Testis (tissue), 3 donors: ENCODE measurements around the gene SMIM15. TPM values are rescaled to one million over a fixed set of nuclear protein-coding genes. Genes with fewer than 3 reads are reported as not detected.

ENCODE experiments used
- DNase-seq: peaks from one replicate; pipeline ENCODE4 v3.0.0-alpha.2; 2019
- H3K27ac ChIP-seq, 2 donors: fragments of 200-600 bp; sonication (generic); one replicate each; pipeline ENCODE4 v1.5.1; 2019
- H3K27me3 ChIP-seq: fragments of 200-600 bp; sonication (generic); one replicate; pipeline ENCODE4 v1.5.1; 2019
- H3K36me3 ChIP-seq: fragments of 200-600 bp; sonication (generic); one replicate; pipeline ENCODE4 v1.5.1; 2017; ENCODE audit warnings: low read depth; ENCODE audit errors: missing control alignments
- H3K4me1 ChIP-seq: fragments of 200-600 bp; sonication (generic); one replicate; pipeline ENCODE4 v1.5.1; 2019
- H3K4me3 ChIP-seq, 2 donors: fragments of 200-600 bp; sonication (generic); one replicate each; pipeline ENCODE4 v1.5.1; 2017 to 2019
- H3K9me3 ChIP-seq: fragments of 200-600 bp; sonication (generic); one replicate; pipeline ENCODE4 v1.5.1; 2017
- CTCF ChIP-seq, 3 experiments: fragments of 450-650 bp in 2 of 3; fragments of 200-600 bp in 1 of 3; sonication (generic) in 1 of 3; IDR thresholded peaks; one replicate each; pipeline ENCODE4 v1.5.1; 2016 to 2019; ENCODE audit warnings: antibody characterized with exemption in 3 of 3, mild to moderate bottlenecking in 2 of 3, moderate library complexity in 1 of 3
- POLR2A ChIP-seq: fragments of 450-650 bp; IDR thresholded peaks from one replicate; pipeline ENCODE4 v1.6.1; 2017; ENCODE audit warnings: antibody characterized with exemption, mild to moderate bottlenecking, moderate library complexity
- WGBS, 2 donors: methylation state at CpG; one replicate each; pipeline ENCODE4 v1.1.5; 2018; 5-methylcytosine and 5-hydroxymethylcytosine counted together
- intact Hi-C: fragments of 100-400 bp; cut with DNase I; formaldehyde crosslinking; loops from one replicate; pipeline ENCODE4 v1.15.1; 2023; ENCODE audit warnings: low total_unique reads
- polyA plus RNA-seq: library from polyadenylated mRNA; stranded (reverse); fragments of 350-450 nt; fragmentation: Illumina TruSeq; extraction: RNeasy Lipid Tissue Mini Kit (QIAGEN cat#74804); gene quantifications from one replicate; pipeline ENCODE4 v1.2.3, GENCODE V29; 2014; ENCODE audit warnings: low read depth, low replicate concordance; ENCODE audit not compliant: insufficient read depth
- total RNA-seq, 2 donors: library from RNA; depleted of rRNA; stranded (reverse); fragments of >200 nt; gene quantifications; one replicate each; pipeline ENCODE4 v1.2.3, GENCODE V29; 2016

The SMIM15 gene
- total and polyA plus RNA-seq, 3 donors from 2014 or later: 23.7 to 38.8 (median 35.0) TPM

GRCh38 chr5:61151893-61152292 lies 10.4 kb downstream of the SMIM15 start:
- DNase-seq: no peak
- Histone ChIP-seq H3K36me3 (no peaks in the 10 kb centered on the region), H3K27ac (no peak overlapping the region), H3K4me3 (no peak overlapping the region), H3K27me3 (no peaks in the 10 kb centered on the region), H3K9me3 (no peaks in the 10 kb centered on the region), H3K4me1 (no peaks in the 10 kb centered on the region)
- WGBS, 2 donors: 90 to 94% methylated on average over 2 of the region's 2 CpGs
- no peak for TF ChIP-seq CTCF (IDR thresholded peaks at IDR 0.05)
- no peak for TF ChIP-seq POLR2A
- intact Hi-C loops: no loop called here

DNA sequence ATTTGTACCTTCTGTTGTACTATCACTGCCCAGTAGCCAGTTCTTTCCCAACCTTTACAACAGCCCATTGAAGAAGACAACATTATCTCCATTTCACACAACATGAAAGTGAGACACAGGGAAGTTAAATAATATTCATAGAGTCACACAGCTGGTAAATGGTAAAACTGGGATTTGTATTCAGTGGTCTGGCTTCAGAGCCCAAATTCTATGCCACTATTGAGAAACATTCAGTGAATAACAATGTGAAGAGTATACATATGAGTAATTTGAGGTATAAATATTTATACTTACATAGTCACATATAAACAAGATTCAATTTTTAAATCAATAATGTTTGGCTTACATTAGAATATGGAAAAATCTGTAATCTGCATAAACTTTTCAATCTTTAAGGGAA lies 13.8 kb downstream of the SMIM15 start:
- H3K4me3 ChIP-seq: no peak overlapping the region
- intact Hi-C loops: no loop called here
- TF ChIP-seq CTCF (IDR thresholded peaks at IDR 0.05): no peak
- no peak for TF ChIP-seq POLR2A

GRCh38 chr5:61142811-61143210 lies 19.5 kb downstream of the SMIM15 start:
- no peaks in the 10 kb centered on the region for H3K4me1 ChIP-seq
- intact Hi-C loops: no loop called here
- no peak for TF ChIP-seq POLR2A
- no peak for TF ChIP-seq CTCF (IDR thresholded peaks at IDR 0.05)
- 75 to 80% methylated on average over 3 of the region's 3 CpGs for WGBS, 2 donors
- H3K4me3 ChIP-seq: no peak overlapping the region
- no peak overlapping the region for H3K27ac ChIP-seq
- no peak for DNase-seq
- no peaks in the 10 kb centered on the region for H3K36me3 ChIP-seq
- no peaks in the 10 kb centered on the region for H3K9me3 ChIP-seq
- no peaks in the 10 kb centered on the region for H3K27me3 ChIP-seq

More for the DNA sequence above, 13.8 kb downstream of the SMIM15 start:
- Histone ChIP-seq H3K9me3 (no peaks in the 10 kb centered on the region), H3K4me1 (no peaks in the 10 kb centered on the region), H3K27me3 (no peaks in the 10 kb centered on the region), H3K36me3 (no peaks in the 10 kb centered on the region), H3K27ac (no peak overlapping the region)
- no peak for DNase-seq

GRCh38 chr5:61142391-61142790 lies 19.9 kb downstream of the SMIM15 start:
- WGBS, 2 donors: 86 to 94% methylated on average over 1 of the region's 1 CpG
- no peak for DNase-seq
- no peak for TF ChIP-seq CTCF (IDR thresholded peaks at IDR 0.05)
- no peak for TF ChIP-seq POLR2A
- Histone ChIP-seq H3K4me3 (no peak overlapping the region), H3K9me3 (no peaks in the 10 kb centered on the region), H3K27me3 (no peaks in the 10 kb centered on the region), H3K36me3 (no peaks in the 10 kb centered on the region), H3K4me1 (no peaks in the 10 kb centered on the region), H3K27ac (no peak overlapping the region)
- intact Hi-C loops: no loop called here

DNA sequence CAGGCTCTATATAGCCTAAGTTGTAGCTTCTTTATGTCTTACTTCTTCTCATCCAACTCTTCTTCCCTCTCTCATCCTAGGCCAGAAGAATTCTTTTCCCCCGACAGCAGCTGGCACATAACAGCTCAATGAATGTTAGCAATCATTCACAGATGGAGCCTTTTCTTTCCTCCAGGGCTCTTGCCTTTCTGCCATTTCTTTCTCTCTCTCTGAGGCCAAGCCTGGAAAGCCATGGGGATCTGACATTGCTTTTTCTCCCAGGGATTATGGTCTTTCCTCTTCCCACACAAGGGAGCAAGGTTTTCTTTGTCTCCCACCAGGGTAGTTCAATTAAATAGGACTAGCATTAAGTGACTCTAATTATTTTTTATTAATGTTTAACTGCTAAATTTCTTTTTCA lies 20.5 kb downstream of the SMIM15 start:
- H3K4me3 ChIP-seq: no peak overlapping the region
- H3K9me3 ChIP-seq: no peaks in the 10 kb centered on the region
- WGBS, 2 donors: 63 to 81% methylated on average over 1 of the region's 1 CpG
- DNase-seq: no peak
- intact Hi-C loops: no loop called here
- H3K36me3 ChIP-seq: no peaks in the 10 kb centered on the region
- no peak for TF ChIP-seq CTCF (IDR thresholded peaks at IDR 0.05)
- TF ChIP-seq POLR2A: no peak
- no peaks in the 10 kb centered on the region for H3K4me1 ChIP-seq
- H3K27ac ChIP-seq: no peak overlapping the region
- no peaks in the 10 kb centered on the region for H3K27me3 ChIP-seq
